Measurements from ENCODE around the gene AICDA. TPM values are rescaled to one million over a fixed set of nuclear protein-coding genes. Genes with fewer than 3 reads are reported as not detected.
"Not testable (repeated sequence)": the region's sequence is repeated elsewhere in the genome, so short reads cannot be mapped to it uniquely, and the experiment has no call there.

AICDA gene
- total and polyA plus RNA-seq, 5 donors from 2014 or later: not detected

DNA sequence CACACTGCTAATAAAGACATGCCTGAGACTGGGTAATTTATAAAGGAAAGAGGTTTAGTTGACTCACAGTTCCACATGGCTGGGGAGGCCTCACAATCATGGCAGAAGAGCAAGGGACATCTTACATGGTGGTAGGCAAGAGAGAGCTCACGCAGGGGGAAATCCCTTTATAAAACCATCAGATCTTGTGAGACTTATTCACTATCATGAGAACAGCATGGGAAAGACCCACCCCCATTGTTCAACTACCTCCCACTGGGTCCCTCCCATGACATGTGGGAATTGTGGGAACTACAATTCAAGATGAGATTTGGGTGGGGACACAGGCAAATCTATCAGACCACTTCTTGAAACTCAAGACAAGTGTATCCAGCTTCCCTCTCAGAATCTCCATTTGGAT lies 1.2 kb upstream of the AICDA start:
- peaks cover 4 to 14% (median 7%) of the 10 kb centered on the region in 4 donors for H3K4me1 Mint-ChIP-seq
- not testable (repeated sequence) for H3K27ac ChIP-seq (ENCODE audit: insufficient read depth, low read length, poor library complexity, severe bottlenecking); H3K4me3 Mint-ChIP-seq; H3K27me3 Mint-ChIP-seq; DNase-seq; H3K27ac Mint-ChIP-seq; H3K4me3 ChIP-seq (ENCODE audit: low read depth, low read length); H3K9me3 Mint-ChIP-seq; ATAC-seq (ENCODE audit: low read depth in 2 of 2); H3K9me3 ChIP-seq (ENCODE audit: control insufficient read depth in 2 of 2, low read length in 2 of 2); H3K36me3 Mint-ChIP-seq; H3K27me3 ChIP-seq (ENCODE audit: control insufficient read depth, insufficient read depth, low read length); H3K36me3 ChIP-seq (ENCODE audit: control insufficient read depth, insufficient read depth, low read length); H3K4me1 ChIP-seq (ENCODE audit: control insufficient read depth, insufficient read depth, low read length, poor library complexity, severe bottlenecking)

GRCh38 chr12:8609061-8609570 lies 3.5 kb downstream of the AICDA start:
- Mint-ChIP-seq H3K27me3 (peaks cover 4% of the 10 kb centered on the region), H3K4me1 (peaks cover 4 to 17% (median 8%) of the 10 kb centered on the region in 4 donors), H3K9me3 (no peaks in the 10 kb centered on the region), H3K36me3 (no peaks in the 10 kb centered on the region), H3K27ac (peak overlapping the region in 1 of 3 donors; percentile 26), H3K4me3 (peak overlapping the region in 3 of 4 donors; percentile 61 to 69 (median 65))
- Histone ChIP-seq H3K9me3 (ENCODE audit: control insufficient read depth in 2 of 2, low read length in 2 of 2) (no peaks in the 10 kb centered on the region), H3K27me3 (ENCODE audit: control insufficient read depth, insufficient read depth, low read length) (no peaks in the 10 kb centered on the region), H3K27ac (ENCODE audit: insufficient read depth, low read length, poor library complexity, severe bottlenecking) (no peak overlapping the region), H3K36me3 (ENCODE audit: control insufficient read depth, insufficient read depth, low read length) (no peaks in the 10 kb centered on the region), H3K4me3 (ENCODE audit: low read depth, low read length) (peak overlapping the region; percentile 56), H3K4me1 (ENCODE audit: control insufficient read depth, insufficient read depth, low read length, poor library complexity, severe bottlenecking) (peaks cover 5% of the 10 kb centered on the region)
- DNase-seq (peak in 2 of 3 donors; percentile 1 to 30), ATAC-seq (ENCODE audit: low read depth in 2 of 2) (no peak)

GRCh38 chr12:8606890-8607289 lies 5.8 kb downstream of the AICDA start:
- H3K27me3 Mint-ChIP-seq: no peaks in the 10 kb centered on the region
- ATAC-seq (ENCODE audit: low read depth in 2 of 2) (no peak), DNase-seq (no peak)
- H3K9me3 ChIP-seq (ENCODE audit: control insufficient read depth in 2 of 2, low read length in 2 of 2): no peaks in the 10 kb centered on the region
- peak overlapping the region in 1 of 3 donors; percentile 12 for H3K27ac Mint-ChIP-seq
- H3K36me3 Mint-ChIP-seq: no peaks in the 10 kb centered on the region
- no peaks in the 10 kb centered on the region for H3K36me3 ChIP-seq (ENCODE audit: control insufficient read depth, insufficient read depth, low read length)
- no peak overlapping the region for H3K4me3 ChIP-seq (ENCODE audit: low read depth, low read length)
- H3K9me3 Mint-ChIP-seq: peaks cover 0 to 2% (median 0%) of the 10 kb centered on the region in 7 donors
- H3K4me3 Mint-ChIP-seq: no peak overlapping the region
- peaks cover 4 to 13% (median 8%) of the 10 kb centered on the region in 4 donors for H3K4me1 Mint-ChIP-seq
- peaks cover 5% of the 10 kb centered on the region for H3K4me1 ChIP-seq (ENCODE audit: control insufficient read depth, insufficient read depth, low read length, poor library complexity, severe bottlenecking)
- H3K27ac ChIP-seq (ENCODE audit: insufficient read depth, low read length, poor library complexity, severe bottlenecking): no peak overlapping the region
- H3K27me3 ChIP-seq (ENCODE audit: control insufficient read depth, insufficient read depth, low read length): no peaks in the 10 kb centered on the region

- H3K9me3 ChIP-seq (ENCODE audit: control insufficient read depth in 2 of 2, low read length in 2 of 2): no peaks in the 10 kb centered on the region
- Mint-ChIP-seq H3K36me3 (peaks cover 5% of the 10 kb centered on the region), H3K4me3 (no peak overlapping the region), H3K27ac (no peak overlapping the region), H3K27me3 (no peaks in the 10 kb centered on the region), H3K4me1 (peaks cover 0 to 11% (median 7%) of the 10 kb centered on the region in 4 donors), H3K9me3 (peaks cover 0 to 2% (median 0%) of the 10 kb centered on the region in 7 donors)
- DNase-seq (no peak), ATAC-seq (ENCODE audit: low read depth in 2 of 2) (no peak)
- H3K27me3 ChIP-seq (ENCODE audit: control insufficient read depth, insufficient read depth, low read length): no peaks in the 10 kb centered on the region
- H3K4me1 ChIP-seq (ENCODE audit: control insufficient read depth, insufficient read depth, low read length, poor library complexity, severe bottlenecking): no peaks in the 10 kb centered on the region
- H3K36me3 ChIP-seq (ENCODE audit: control insufficient read depth, insufficient read depth, low read length): no peaks in the 10 kb centered on the region
- no peak overlapping the region for H3K4me3 ChIP-seq (ENCODE audit: low read depth, low read length)
- H3K27ac ChIP-seq (ENCODE audit: insufficient read depth, low read length, poor library complexity, severe bottlenecking): no peak overlapping the region
These were observed 7.6 kb downstream of the AICDA start for GRCh38 chr12:8605057-8605456.

DNA sequence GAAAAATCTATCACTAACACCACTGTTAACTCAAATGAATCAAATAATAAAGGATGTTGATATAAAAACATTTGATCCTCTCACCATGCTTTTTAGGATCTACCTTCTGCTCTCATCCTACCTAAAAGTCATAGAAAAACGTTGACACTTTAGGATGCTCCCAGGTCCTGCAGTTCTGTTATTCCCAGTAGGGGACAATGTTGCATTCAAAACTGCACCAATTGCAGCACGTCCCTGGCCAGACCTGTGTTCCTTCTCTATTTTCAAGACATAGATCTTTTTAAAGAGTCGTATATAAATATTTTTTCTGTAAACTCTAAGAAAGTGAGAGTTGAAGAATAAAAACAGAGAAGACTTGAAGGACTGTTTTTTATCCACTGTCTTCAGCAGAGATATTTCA lies 8.8 kb downstream of the AICDA start:
- no peaks in the 10 kb centered on the region for H3K27me3 ChIP-seq (ENCODE audit: control insufficient read depth, insufficient read depth, low read length)
- H3K9me3 ChIP-seq (ENCODE audit: control insufficient read depth in 2 of 2, low read length in 2 of 2): no peaks in the 10 kb centered on the region
- Mint-ChIP-seq H3K9me3 (peaks cover 0 to 2% (median 0%) of the 10 kb centered on the region in 7 donors), H3K36me3 (peaks cover 5% of the 10 kb centered on the region), H3K27ac (no peak overlapping the region), H3K4me1 (peaks cover 0 to 2% (median 1%) of the 10 kb centered on the region in 4 donors), H3K4me3 (no peak overlapping the region), H3K27me3 (no peaks in the 10 kb centered on the region)
- ATAC-seq (ENCODE audit: low read depth in 2 of 2) (no peak), DNase-seq (no peak)
- H3K27ac ChIP-seq (ENCODE audit: insufficient read depth, low read length, poor library complexity, severe bottlenecking): no peak overlapping the region
- no peaks in the 10 kb centered on the region for H3K4me1 ChIP-seq (ENCODE audit: control insufficient read depth, insufficient read depth, low read length, poor library complexity, severe bottlenecking)
- no peaks in the 10 kb centered on the region for H3K36me3 ChIP-seq (ENCODE audit: control insufficient read depth, insufficient read depth, low read length)
- H3K4me3 ChIP-seq (ENCODE audit: low read depth, low read length): no peak overlapping the region

- peaks cover 0 to 2% (median 0%) of the 10 kb centered on the region in 7 donors for H3K9me3 Mint-ChIP-seq
- no peak for DNase-seq
These were observed 9.4 kb downstream of the AICDA start for GRCh38 chr12:8603286-8603685.

GRCh38 chr12:8596561-8596960 lies 16.1 kb downstream of the AICDA start:
- no peaks in the 10 kb centered on the region for H3K36me3 ChIP-seq (ENCODE audit: control insufficient read depth, insufficient read depth, low read length)
- H3K9me3 ChIP-seq (ENCODE audit: control insufficient read depth in 2 of 2, low read length in 2 of 2): no peaks in the 10 kb centered on the region
- DNase-seq: no peak
- Mint-ChIP-seq H3K27ac (no peak overlapping the region), H3K36me3 (peaks cover 5% of the 10 kb centered on the region), H3K4me1 (peaks cover 0 to 2% (median 0%) of the 10 kb centered on the region in 4 donors), H3K9me3 (no peaks in the 10 kb centered on the region), H3K4me3 (no peak overlapping the region), H3K27me3 (peaks cover 15% of the 10 kb centered on the region)
- no peak overlapping the region for H3K27ac ChIP-seq (ENCODE audit: insufficient read depth, low read length, poor library complexity, severe bottlenecking)
- ATAC-seq (ENCODE audit: low read depth in 2 of 2): no peak
- no peaks in the 10 kb centered on the region for H3K27me3 ChIP-seq (ENCODE audit: control insufficient read depth, insufficient read depth, low read length)
- H3K4me1 ChIP-seq (ENCODE audit: control insufficient read depth, insufficient read depth, low read length, poor library complexity, severe bottlenecking): no peaks in the 10 kb centered on the region
- H3K4me3 ChIP-seq (ENCODE audit: low read depth, low read length): no peak overlapping the region

More at GRCh38 chr12:8603286-8603685, 9.4 kb downstream of the AICDA start:
- no peak overlapping the region for H3K4me3 ChIP-seq (ENCODE audit: low read depth, low read length)
- no peak overlapping the region for H3K27ac Mint-ChIP-seq
- H3K36me3 Mint-ChIP-seq: peaks cover 5% of the 10 kb centered on the region
- no peaks in the 10 kb centered on the region for H3K27me3 ChIP-seq (ENCODE audit: control insufficient read depth, insufficient read depth, low read length)
- no peak overlapping the region for H3K4me3 Mint-ChIP-seq
- ATAC-seq (ENCODE audit: low read depth in 2 of 2): no peak
- no peaks in the 10 kb centered on the region for H3K4me1 Mint-ChIP-seq
- no peaks in the 10 kb centered on the region for H3K9me3 ChIP-seq (ENCODE audit: control insufficient read depth in 2 of 2, low read length in 2 of 2)
- no peaks in the 10 kb centered on the region for H3K36me3 ChIP-seq (ENCODE audit: control insufficient read depth, insufficient read depth, low read length)
- no peak overlapping the region for H3K27ac ChIP-seq (ENCODE audit: insufficient read depth, low read length, poor library complexity, severe bottlenecking)
- no peaks in the 10 kb centered on the region for H3K27me3 Mint-ChIP-seq
- no peaks in the 10 kb centered on the region for H3K4me1 ChIP-seq (ENCODE audit: control insufficient read depth, insufficient read depth, low read length, poor library complexity, severe bottlenecking)

- no peaks in the 10 kb centered on the region for H3K36me3 Mint-ChIP-seq
- no peaks in the 10 kb centered on the region for H3K9me3 ChIP-seq (ENCODE audit: control insufficient read depth in 2 of 2, low read length in 2 of 2)
These were observed 18.6 kb downstream of the AICDA start for GRCh38 chr12:8594072-8594471.

More at GRCh38 chr12:8594072-8594471, 18.6 kb downstream of the AICDA start:
- Histone ChIP-seq H3K4me3 (ENCODE audit: low read depth, low read length) (no peak overlapping the region), H3K27me3 (ENCODE audit: control insufficient read depth, insufficient read depth, low read length) (no peaks in the 10 kb centered on the region), H3K36me3 (ENCODE audit: control insufficient read depth, insufficient read depth, low read length) (no peaks in the 10 kb centered on the region), H3K27ac (ENCODE audit: insufficient read depth, low read length, poor library complexity, severe bottlenecking) (no peak overlapping the region), H3K4me1 (ENCODE audit: control insufficient read depth, insufficient read depth, low read length, poor library complexity, severe bottlenecking) (no peaks in the 10 kb centered on the region)
- no peak for DNase-seq
- Mint-ChIP-seq H3K4me1 (peaks cover 0 to 12% (median 0%) of the 10 kb centered on the region in 4 donors), H3K27me3 (peaks cover 15% of the 10 kb centered on the region), H3K27ac (no peak overlapping the region), H3K4me3 (no peak overlapping the region), H3K9me3 (peaks cover 0 to 1% (median 0%) of the 10 kb centered on the region in 7 donors)
- no peak for ATAC-seq (ENCODE audit: low read depth in 2 of 2)

Measured in CD4-positive, CD25-positive, alpha-beta regulatory T cell (primary cell).